ENCODE results near the gene CHRNA5.
"Not testable (repeated sequence)": the region's sequence is repeated elsewhere in the genome, so short reads cannot be mapped to it uniquely, and the experiment has no call there.

The CHRNA5 gene

GRCh38 chr15:78565097-78565950 lies at the start of gene CHRNA5:
Gene CHRNA5, plus strand, starts transcription at chr15:78565520. Its CDS starts 200 bp downstream, at chr15:78565720.
- DNase-seq, result peak; percentile 69

- DNase-seq, result not testable (repeated sequence)
Observed at GRCh38 chr15:78520035-78520434, 45.3 kb upstream of the CHRNA5 start.

GRCh38 chr15:78524230-78524629 lies 41.1 kb upstream of the CHRNA5 start:
- DNase-seq, result no peak

DNA sequence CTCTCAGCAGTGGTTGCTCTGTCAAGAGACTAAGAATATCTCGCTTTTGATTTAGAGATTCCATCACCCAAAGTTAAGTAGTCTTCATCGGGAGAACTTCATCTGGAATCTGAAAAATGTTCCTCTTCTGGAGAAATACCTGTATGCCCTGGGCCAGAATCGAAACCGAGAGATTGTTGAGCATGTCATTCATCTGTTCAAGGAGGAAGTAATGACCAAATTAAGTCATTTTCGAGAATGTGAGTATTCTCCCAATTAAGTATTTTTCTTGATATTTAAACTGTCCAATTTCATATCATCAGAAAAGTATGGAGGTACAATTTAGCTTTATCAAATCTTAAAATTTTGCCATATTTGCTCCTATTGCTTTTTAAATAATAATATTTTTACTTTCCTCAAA lies 38.0 kb upstream of the CHRNA5 start:
- no peak for DNase-seq

DNA sequence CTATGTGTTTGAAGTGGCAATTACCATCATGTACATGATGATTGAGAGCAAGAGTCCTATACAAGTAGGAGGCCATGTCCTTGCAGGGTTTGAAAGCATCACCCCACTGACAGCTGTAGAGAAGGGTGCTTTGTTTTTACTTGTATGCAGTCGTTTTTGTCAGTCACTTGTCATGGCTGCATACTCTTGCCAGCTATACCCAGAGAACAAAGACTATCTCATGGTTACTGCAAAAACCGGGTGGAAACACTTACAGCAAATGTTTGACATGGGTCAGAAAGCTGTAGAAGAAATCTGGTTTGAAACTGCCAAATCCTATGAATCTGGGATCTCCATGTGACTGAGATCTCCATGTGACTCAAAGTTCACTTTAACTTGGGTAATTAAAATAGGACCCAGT lies 32.0 kb upstream of the CHRNA5 start:
- no peak for DNase-seq

- DNase-seq, result no peak
Observed at GRCh38 chr15:78536134-78536533, 29.2 kb upstream of the CHRNA5 start.

DNA sequence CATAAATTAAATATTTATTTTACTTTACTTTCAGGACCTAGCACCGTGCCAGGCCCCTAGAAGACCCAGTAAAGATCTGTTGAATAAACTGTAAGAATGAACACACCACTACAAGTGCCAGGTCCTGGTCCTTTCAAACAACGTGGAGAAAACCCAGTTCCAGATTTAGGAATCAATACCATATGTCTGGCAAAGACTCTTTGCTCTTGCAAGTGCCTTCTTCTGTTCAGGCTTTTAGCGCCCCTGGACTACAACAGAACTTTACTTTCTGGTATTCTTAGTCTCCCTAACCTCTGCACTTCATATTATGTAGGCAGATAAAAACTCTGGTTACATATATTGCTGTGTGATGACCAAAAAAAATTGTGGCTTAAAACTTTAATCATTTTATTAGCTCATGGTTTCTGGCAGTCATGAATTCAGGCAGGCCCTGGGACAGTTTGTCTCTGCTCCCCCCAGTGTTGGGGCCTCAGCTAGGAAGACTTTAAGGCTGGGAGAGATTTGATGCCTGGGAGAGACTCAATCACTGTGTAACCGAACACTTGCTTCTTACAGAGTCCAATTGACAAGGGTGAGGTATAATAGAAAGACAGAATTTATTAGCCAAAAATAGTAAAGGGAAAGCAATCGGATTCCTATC lies 27.9 kb upstream of the CHRNA5 start:
- no peak for DNase-seq

GRCh38 chr15:78538358-78538757 lies 27.0 kb upstream of the CHRNA5 start:
- no peak for DNase-seq

DNA sequence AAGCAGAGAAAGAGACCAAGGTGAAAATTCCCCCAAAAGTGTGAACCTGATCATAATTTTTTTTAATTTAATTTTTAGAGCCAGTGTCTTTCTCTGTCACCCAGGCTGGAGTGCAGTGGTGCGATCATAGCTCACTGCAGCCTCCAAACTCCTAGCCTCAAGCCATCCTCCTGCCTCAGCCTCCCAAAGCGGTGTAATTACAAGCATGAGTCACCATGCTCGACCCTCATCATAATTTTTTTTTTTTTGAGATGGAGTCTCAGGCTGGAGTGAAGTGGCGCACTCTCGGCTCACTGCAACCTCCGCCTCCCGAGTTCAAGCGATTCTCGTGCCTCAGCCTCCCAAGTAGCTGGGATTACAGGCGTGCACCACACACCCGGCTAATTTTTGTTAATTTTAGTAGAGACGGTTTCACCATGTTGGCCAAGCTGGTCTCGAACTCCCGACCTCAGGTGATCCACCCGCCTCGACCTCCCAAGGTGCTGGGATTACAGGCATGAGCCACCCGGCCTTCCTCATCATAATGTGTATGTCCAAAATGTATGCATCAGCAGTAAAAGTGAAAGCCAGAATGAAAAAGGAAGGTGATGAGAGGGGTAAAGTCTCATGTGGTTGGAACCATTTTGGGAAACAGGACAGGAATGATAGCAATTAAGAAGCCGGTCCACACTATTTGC lies 25.7 kb upstream of the CHRNA5 start:
- not testable (repeated sequence) for DNase-seq

DNA sequence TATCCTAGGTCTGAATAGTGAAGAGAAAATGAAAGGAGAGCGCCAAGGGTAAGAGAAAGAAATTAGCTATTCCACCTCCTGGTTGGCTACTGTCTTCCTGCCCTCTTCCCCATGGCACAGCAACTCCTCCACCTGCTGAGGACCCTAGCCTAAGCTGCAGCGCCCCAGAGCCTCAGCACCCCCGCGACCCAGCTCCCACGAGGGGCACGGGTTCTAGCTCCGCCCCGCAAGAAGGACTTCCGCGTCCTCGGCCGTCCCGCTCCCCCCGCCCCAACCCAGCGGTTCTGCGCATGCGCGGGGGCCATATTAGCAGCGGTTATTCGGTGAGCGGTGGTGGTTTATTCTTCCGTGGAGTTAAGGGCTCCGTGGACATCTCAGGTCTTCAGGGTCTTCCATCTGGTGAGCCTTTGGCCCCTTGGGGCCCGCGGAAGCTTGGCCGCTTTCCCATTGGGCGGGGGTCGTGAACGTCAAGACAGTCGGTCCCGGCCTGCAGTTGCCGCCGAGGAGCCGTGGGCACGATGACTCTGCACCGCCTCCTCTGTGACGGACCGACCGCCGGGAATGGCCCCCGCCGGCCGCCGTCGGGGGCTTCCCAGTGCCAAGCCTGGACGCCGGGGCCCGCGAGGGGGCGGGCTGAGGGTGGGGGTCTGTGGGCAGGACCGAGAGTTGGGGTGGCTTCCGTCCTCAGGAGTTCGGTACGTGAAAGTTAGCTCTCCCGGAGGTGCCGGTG lies 25.0 kb upstream of the CHRNA5 start, which contains the start of gene PSMA4:
TSS of gene PSMA4 (plus strand) at position 304 of the 730 bp plus-strand sequence. CDS start 1,484 bp downstream, outside the sequence.
- DNase-seq, result peak; percentile 94

- peak; percentile 17 for DNase-seq
Observed at GRCh38 chr15:78540871-78541743, 24.2 kb upstream of the CHRNA5 start.

DNA sequence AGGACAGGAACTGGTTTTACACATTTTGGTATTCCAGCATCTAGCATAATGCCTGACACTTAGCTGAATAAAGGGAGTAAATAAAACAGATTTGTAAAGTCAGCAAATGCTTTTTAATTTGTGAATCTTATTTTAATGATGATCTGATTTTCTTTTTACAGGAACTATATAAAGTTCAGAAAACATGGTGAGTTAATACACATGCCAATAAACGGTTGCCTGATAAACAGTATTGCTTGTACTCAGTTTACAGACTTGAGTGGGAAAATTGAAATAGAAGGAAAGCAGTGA lies 23.6 kb upstream of the CHRNA5 start:
- DNase-seq, result no peak

GRCh38 chr15:78542647-78543046 lies 22.7 kb upstream of the CHRNA5 start:
- no peak for DNase-seq

- no peak for DNase-seq
Observed at GRCh38 chr15:78550194-78550593, 15.1 kb upstream of the CHRNA5 start.

DNA sequence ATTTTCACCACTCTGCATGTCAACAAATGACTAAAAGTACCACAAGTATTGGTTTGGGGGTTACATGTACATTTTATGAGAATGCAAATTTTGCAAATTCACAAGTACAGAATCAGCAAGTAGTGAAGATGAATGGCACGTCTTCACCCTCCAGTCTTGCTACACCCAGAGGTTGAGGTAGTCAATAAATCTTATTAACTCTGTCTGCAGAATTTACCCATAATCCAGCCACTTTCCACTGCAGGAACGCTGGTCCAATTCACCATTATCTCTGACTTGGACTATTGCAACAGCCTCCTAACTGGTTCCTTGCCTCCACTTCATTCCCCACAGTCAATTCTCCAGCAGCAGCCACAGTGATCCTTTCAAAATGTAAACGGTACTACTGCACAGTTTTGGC lies 14.5 kb upstream of the CHRNA5 start:
- DNase-seq, result no peak

DNA sequence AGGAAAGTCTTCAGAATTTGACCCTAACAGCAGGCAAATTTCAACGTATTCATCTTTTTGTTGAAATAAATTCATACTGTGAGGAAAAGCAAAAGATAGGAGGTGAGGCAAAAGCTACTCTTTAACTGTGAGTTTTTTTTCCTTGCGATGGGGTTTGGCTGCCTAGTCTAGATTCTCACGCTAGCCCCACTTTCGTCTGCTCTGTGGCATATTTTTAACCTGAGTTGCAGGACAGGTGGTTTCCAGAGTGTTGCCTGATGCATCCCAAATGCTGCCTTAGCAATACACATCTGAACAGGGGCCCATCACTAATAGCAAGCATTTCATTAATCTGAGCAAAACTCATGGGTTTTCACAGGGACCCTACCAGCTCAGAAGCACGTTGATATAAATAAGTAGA lies 13.4 kb upstream of the CHRNA5 start:
- DNase-seq, result no peak

GRCh38 chr15:78552597-78552996 lies 12.7 kb upstream of the CHRNA5 start:
- no peak for DNase-seq

GRCh38 chr15:78560201-78560600 lies 5.1 kb upstream of the CHRNA5 start:
- not testable (repeated sequence) for DNase-seq

GRCh38 chr15:78561490-78561889 lies 3.8 kb upstream of the CHRNA5 start:
- DNase-seq, result no peak

DNA sequence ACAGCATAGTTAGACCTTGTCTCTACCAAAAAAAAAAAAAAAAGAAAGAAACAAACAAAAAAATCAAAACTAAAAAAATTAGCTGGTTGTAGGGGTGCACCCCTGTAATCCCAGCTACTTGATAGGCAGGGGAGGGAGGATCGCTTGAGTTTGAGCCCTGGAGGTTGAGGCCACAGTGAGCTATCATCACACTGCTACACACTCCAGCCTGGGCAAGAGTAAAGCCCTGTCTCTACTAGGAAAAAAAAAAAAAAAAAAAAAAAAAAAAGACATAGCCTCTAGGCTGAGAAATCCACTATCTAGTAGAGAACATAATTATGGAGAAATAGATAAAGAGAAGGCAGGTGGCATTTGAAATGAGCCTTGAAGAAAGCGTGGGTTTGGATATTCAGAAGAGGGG lies 2.2 kb upstream of the CHRNA5 start:
- no peak for DNase-seq

DNA sequence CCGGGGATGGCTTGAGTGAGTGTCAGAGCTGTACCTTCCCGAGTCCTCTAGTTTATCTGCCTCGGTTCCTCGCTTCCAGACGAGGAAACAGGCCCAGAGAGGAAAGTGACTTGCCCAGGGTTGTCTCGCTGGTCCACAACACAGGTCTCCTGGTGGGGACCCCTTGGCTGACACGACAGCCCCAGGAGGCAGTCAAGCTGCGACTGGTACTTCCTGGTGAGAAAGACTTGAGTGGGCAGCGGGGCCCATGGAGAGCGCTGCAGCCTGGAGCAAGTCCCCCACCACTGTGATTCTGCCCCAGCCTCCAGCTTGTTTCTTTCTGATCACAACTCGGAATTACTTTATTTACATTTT lies 600 bp upstream of the CHRNA5 start:
- DNase-seq, result no peak

Measured in activated naive CD4-positive, alpha-beta T cell treated with Interleukin-2 at 50 U/mL for 16 hours (primary cell).